IMR-90 (cell line): ENCODE results near the gene SLC12A7.

Source experiments
- CEBPB ChIP-seq: IDR thresholded peaks from 2 replicates; pipeline ENCODE4 v1.6.1; 2012; ENCODE audit warnings: low read depth, low read length, improper control_type of control experiment
- FOS ChIP-seq: fragments of 150-350 bp; IDR thresholded peaks from 2 replicates; pipeline ENCODE4 v1.6.1; 2016; ENCODE audit warnings: low read depth, low read length
- MAZ ChIP-seq: IDR thresholded peaks from 2 replicates; pipeline ENCODE4 v1.6.1; 2012; ENCODE audit warnings: low read depth, mild to moderate bottlenecking, low read length, improper control_type of control experiment, moderate library complexity, borderline replicate concordance
- NFE2L2 ChIP-seq: fragments of 150-350 bp; IDR thresholded peaks from 2 replicates; pipeline ENCODE4 v1.6.1; 2016; ENCODE audit warnings: low read depth, mild to moderate bottlenecking, low read length
- POLR2A ChIP-seq: IDR thresholded peaks from 2 replicates; pipeline ENCODE4 v1.6.1; 2012; ENCODE audit warnings: mild to moderate bottlenecking, low read depth, low read length
- RFX5 ChIP-seq: IDR thresholded peaks from 2 replicates; pipeline ENCODE4 v1.8.0; 2012; ENCODE audit warnings: low read depth, mild to moderate bottlenecking, low read length, moderate library complexity
- TF ChIP-seq, protein P1 (sequence below): conservative IDR thresholded peaks from 2 replicates; pipeline ENCODE4 v1.5.1; 2012; ENCODE audit warnings: mild to moderate bottlenecking, low read depth, low read length, improper control_type of control experiment
- TF ChIP-seq, protein P2 (sequence below): fragments of 150-350 bp; IDR thresholded peaks from 2 replicates; pipeline ENCODE4 v1.6.1; 2016; ENCODE audit warnings: low read depth, mild to moderate bottlenecking, low read length, moderate library complexity, borderline replicate concordance
- TF ChIP-seq, protein P3 (sequence below): fragments of 150-350 bp; IDR thresholded peaks from 2 replicates; pipeline ENCODE4 v1.6.1; 2017; ENCODE audit warnings: mild to moderate bottlenecking, antibody characterized with exemption, low read length, low read depth

DNA sequence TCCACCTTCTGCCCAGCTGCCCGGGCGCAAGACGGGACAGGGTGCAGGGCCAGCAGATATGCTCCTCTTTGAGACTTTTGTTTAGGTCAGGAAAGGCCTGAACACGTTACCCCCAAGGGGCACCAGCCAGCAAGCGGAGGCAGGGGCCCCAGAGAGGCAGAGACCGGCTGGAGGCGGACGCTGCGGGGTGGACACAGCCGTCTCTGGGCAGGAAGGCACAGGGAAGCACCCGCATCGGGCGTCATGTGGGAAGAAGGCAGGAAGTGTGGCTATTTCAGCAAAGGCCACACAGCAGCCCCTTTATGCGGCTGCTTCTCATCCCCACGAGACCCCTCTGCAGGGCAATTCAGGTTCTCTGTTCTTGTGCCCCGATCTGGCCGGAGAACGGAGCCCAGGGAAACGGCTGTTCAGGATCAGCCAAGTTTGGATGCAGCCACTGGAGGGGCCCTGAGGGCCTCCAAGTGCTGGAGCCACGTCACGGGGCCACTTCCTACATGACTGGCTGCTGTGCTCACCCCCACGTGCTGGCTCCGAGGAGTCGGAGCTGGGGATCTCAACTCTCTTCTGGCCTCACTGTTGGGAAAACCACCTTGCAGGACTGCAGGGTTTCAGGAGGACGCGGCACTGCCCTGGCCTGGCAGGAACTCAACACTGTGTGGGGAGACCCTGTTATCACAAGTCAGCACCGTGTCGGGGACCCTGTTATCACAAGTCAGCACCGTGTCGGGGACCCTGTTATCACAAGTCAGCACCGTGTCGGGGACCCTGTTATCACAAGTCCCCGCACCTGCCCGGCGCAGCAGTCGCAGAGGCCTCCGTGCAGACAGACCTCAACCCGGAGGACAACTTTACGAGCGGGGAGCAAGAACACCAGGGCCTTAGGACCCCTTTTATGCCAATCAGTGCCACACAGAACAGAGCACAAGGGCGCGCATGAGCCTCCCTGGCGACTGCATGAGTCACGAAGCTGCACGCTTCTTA is 44.4 kb downstream of the SLC12A7 start:
- TF ChIP-seq, protein P1, sequence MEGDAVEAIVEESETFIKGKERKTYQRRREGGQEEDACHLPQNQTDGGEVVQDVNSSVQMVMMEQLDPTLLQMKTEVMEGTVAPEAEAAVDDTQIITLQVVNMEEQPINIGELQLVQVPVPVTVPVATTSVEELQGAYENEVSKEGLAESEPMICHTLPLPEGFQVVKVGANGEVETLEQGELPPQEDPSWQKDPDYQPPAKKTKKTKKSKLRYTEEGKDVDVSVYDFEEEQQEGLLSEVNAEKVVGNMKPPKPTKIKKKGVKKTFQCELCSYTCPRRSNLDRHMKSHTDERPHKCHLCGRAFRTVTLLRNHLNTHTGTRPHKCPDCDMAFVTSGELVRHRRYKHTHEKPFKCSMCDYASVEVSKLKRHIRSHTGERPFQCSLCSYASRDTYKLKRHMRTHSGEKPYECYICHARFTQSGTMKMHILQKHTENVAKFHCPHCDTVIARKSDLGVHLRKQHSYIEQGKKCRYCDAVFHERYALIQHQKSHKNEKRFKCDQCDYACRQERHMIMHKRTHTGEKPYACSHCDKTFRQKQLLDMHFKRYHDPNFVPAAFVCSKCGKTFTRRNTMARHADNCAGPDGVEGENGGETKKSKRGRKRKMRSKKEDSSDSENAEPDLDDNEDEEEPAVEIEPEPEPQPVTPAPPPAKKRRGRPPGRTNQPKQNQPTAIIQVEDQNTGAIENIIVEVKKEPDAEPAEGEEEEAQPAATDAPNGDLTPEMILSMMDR: no peak
- TF ChIP-seq NFE2L2 (no peak), RFX5 (no peak), POLR2A (no peak), MAZ (no peak), FOS (no peak), CEBPB (no peak)
- TF ChIP-seq, protein P2, sequence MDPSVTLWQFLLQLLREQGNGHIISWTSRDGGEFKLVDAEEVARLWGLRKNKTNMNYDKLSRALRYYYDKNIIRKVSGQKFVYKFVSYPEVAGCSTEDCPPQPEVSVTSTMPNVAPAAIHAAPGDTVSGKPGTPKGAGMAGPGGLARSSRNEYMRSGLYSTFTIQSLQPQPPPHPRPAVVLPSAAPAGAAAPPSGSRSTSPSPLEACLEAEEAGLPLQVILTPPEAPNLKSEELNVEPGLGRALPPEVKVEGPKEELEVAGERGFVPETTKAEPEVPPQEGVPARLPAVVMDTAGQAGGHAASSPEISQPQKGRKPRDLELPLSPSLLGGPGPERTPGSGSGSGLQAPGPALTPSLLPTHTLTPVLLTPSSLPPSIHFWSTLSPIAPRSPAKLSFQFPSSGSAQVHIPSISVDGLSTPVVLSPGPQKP: no peak
- TF ChIP-seq, protein P3, sequence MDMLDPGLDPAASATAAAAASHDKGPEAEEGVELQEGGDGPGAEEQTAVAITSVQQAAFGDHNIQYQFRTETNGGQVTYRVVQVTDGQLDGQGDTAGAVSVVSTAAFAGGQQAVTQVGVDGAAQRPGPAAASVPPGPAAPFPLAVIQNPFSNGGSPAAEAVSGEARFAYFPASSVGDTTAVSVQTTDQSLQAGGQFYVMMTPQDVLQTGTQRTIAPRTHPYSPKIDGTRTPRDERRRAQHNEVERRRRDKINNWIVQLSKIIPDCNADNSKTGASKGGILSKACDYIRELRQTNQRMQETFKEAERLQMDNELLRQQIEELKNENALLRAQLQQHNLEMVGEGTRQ: no peak
